ENCODE results near the gene SVIL. TPM values are rescaled to one million over a fixed set of nuclear protein-coding genes. Genes with fewer than 3 reads are reported as not detected.
"Not testable (repeated sequence)": the region's sequence is repeated elsewhere in the genome, so short reads cannot be mapped to it uniquely, and the experiment has no call there.

The SVIL gene
- total RNA-seq, 1 donor from 2014 or later, result 79.6 TPM

DNA sequence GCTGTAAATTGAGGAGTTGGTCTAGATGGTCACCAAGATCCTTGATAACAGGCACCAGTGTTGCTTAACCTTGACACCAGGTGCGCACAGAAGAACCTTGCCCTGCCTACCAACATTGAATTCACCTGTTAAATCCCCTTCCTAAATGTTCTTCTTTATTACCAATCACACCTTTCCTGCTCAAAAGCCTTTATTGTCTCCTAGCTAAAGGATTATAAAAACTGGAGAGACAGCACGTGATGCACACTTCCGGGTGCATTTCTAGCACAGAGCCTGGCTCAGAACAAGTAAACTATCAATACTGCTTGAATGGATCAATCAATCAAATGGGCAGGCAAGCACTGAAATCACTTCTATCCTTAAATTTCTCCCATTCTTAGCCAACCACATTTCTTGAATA is 56.3 kb downstream of the SVIL start:
- no peak for DNase-seq (ENCODE audit: low read depth in 2 of 2)

GRCh38 chr10:29576681-29577080 is 58.1 kb downstream of the SVIL start:
- DNase-seq (ENCODE audit: low read depth in 2 of 2), result peak in 1 of 2 donors; percentile 27

DNA sequence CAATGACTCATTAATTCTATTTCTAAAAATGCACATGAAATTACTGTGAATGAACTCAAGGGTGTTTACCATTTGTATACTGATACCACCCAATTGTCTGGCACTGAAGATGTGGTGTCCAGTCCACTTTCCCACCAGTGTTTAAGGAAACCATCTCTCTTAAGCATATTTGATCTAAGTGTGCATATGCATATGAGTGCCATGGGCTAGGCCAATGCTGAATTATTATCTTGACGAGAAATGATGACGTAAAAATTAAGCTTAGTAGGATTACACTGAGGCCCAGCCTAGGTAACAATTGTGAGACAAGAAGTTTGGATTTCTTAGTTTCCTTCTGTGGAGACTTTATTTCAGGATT is 59.7 kb downstream of the SVIL start:
- no peak for DNase-seq (ENCODE audit: low read depth in 2 of 2)

DNA sequence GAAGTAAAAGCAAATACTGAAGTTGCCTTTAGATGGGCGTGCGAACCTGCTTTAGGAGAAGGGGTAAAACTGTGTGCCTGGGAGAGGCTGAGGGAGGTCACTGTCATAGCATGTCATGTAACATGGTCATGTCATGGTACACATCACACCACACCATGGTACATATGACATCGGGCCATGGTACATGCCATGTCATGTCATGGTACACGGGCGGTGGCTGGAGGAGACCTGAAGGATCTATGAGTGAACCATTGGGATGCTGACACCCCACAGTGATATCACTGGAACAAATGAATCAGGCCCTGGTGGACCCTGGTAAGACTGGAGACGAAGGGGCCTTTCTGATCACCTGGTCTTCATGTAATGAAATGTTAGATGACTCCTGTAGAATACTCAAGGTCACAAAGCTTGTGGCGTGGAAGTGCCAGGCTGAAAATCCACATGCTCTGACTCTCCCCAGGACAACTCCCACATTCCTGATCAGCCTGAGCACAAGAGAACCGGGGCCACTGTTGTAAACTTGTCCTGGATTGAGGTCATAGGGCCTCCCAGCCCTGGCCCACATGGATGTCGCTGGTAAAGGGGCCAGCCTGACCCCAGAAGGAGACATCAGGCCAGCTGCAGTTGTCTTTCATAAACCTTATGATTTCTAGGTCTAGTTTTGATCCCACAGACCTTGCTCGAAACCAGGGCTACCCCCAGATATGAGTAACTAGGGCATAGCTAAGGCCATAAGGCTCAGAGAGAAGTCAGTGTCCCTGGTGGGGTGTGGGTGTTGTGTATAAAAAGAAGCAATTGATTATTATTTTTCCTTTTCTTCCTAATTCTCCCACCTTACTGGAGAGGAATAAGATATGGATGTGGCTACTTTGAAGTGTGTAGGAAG is 60.3 kb downstream of the SVIL start:
- DNase-seq (ENCODE audit: low read depth in 2 of 2), result not testable (repeated sequence)

DNA sequence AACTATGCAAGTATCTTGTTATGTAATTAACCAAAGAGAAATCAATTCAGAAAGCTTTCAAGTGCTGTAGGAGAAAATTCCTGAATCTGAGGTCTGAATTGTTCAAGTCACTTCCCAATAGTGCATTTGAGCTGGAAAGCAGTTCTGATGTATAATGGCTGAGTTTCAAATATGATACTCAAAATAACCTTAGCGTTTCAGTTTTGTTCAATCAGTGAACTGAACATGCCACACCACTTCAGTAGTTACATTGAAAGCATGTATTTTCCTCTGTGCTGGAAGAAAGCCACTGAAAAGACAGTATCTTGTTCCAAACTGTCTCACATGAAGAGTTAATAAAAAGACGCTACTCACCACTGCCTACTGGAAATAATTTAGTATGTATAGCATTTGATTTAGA is 64.5 kb downstream of the SVIL start:
- DNase-seq (ENCODE audit: low read depth in 2 of 2), result not testable (repeated sequence)

DNA sequence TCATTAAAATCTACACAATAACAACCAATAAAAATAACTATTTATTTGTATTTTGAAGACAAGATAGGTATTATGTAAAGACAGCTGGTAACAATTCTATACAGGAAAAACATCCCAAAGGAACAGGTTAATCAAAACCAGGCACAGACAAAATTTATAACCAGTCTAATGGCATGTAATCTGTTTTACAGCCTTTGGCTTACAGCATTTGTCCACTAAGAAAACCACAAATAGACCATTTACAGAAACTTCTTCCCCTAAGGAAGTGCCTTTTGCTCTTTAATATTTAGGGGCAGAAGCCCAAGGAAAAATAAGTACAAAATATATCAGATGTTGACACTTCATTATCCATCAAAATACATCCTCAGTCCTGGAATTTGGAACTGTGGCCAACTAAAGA is 65.0 kb downstream of the SVIL start:
- no peak for DNase-seq (ENCODE audit: low read depth in 2 of 2)

DNA sequence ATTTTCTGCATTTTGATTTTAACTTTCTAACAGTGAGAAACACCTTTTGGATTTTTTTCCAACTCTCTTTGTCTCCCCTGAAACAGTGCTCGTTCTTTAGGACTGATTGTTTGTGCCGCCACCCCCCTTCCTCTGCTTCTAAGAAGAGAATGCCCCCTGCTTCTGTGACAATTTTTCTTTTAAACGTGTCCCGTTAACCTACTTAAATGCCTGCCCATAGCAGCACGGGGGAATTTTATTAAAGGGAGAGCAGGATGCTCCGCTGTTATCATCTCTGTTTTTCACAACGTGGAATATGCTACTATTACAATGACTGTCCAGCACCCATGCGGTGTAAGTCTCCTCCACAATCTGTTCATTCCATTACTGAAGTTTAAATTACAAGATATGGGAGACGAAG is 67.8 kb downstream of the SVIL start:
- DNase-seq (ENCODE audit: low read depth in 2 of 2), result no peak

- DNase-seq (ENCODE audit: low read depth in 2 of 2), result not testable (repeated sequence)
Observed at GRCh38 chr10:29566209-29566608, 68.6 kb downstream of the SVIL start.

- no peak for DNase-seq (ENCODE audit: low read depth in 2 of 2)
Observed at GRCh38 chr10:29563420-29564035, 71.2 kb downstream of the SVIL start.

- DNase-seq (ENCODE audit: low read depth in 2 of 2), result not testable (repeated sequence)
Observed at GRCh38 chr10:29563006-29563405, 71.8 kb downstream of the SVIL start.

DNA sequence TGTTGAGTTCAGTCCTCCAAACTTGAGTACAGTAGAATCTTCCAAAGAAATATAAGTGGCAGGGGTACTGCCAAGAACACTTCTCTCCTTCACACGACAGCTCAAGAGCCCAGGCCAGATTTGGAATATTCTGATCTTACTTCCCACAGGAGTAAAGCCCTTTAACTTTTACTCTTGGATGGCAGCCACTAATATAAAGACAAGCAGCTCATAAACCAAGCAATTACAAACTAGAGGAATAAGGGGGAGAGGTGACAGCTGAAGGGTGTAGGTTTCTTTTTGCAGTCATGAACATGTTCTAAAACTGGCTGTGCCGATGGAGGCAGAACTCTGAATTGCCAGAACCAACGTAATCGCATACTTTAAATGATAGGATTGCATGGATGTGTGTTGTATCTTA is 74.8 kb downstream of the SVIL start:
- no peak for DNase-seq (ENCODE audit: low read depth in 2 of 2)

- DNase-seq (ENCODE audit: low read depth in 2 of 2), result no peak
Observed at GRCh38 chr10:29557665-29558064, 77.1 kb downstream of the SVIL start.

GRCh38 chr10:29555746-29556481 is 78.9 kb downstream of the SVIL start:
- peak; percentile 31 to 84 for DNase-seq (ENCODE audit: low read depth in 2 of 2)

DNA sequence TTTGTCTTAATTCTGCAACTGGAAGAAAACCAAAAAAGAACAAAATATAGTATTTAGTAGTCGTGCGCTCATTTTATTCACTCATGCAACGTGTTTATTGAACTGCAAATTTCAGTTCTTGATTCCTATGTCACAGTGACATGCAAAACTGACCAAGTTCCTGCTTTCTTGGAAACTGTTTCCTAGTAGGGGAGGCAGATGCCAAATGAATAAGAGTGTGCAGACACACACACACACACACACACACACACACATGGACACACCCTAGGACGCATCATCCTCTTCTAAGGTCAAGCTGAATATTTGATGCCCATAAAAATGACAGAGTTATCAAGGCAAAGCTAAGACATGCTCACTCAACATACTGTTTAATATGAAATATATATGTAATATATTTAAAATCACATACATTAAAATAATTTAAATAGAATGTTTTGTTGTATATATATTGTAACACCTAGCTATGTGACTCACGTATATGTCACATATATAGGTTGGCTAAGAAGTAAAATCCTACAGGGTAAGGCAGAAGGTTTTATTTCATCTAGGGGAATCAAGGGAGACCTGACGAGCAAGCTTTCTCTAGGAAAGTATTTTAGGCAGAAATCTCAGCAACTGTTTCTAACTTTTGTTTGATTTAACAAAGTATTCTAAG is 79.6 kb downstream of the SVIL start:
- no peak for DNase-seq (ENCODE audit: low read depth in 2 of 2)

DNA sequence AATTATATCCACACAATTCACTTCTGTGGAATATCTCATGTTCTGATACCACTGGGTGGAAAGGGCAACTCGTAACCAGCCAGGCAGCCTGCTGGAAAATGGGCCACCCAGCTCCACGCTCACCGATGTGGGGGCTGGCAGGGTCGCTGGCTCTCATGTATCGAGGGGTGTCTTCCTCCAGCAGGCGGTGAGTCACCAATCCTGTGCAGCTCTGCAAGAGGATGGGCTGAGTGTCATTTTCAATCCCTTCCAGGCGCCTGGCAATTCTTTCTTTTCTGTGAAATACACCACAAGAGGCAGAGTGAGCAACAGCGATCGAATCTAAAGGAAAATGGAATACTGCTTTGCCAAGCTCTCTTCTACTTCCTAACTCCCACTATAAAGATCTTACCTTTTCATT is 80.1 kb downstream of the SVIL start:
- DNase-seq (ENCODE audit: low read depth in 2 of 2), result peak in 1 of 2 donors; percentile 35

GRCh38 chr10:29553544-29554250 is 81.1 kb downstream of the SVIL start:
- DNase-seq (ENCODE audit: low read depth in 2 of 2), result no peak

DNA sequence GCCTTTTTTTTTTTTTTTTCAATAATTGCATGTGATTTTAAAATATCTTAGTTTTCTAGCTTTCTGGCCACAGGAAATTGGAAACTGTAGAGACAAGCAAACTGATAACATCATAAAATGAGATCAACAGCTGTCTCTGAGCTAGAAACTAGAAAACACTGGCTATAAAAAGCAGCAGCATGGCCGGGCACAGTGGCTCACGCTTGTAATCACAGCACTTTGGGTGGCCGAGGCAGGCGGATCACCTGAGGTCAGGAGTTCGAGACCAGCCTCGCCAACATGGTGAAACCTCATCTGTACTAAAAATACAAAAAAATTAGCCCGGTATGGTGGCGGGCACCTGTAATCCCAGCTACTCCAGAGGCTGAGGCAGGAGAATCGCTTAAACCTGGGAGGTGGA is 81.7 kb downstream of the SVIL start:
- DNase-seq (ENCODE audit: low read depth in 2 of 2), result not testable (repeated sequence)

- not testable (repeated sequence) for DNase-seq (ENCODE audit: low read depth in 2 of 2)
Observed at GRCh38 chr10:29549493-29549892, 85.3 kb downstream of the SVIL start.

GRCh38 chr10:29546773-29547313 is 87.9 kb downstream of the SVIL start:
- DNase-seq (ENCODE audit: low read depth in 2 of 2), result no peak

DNA sequence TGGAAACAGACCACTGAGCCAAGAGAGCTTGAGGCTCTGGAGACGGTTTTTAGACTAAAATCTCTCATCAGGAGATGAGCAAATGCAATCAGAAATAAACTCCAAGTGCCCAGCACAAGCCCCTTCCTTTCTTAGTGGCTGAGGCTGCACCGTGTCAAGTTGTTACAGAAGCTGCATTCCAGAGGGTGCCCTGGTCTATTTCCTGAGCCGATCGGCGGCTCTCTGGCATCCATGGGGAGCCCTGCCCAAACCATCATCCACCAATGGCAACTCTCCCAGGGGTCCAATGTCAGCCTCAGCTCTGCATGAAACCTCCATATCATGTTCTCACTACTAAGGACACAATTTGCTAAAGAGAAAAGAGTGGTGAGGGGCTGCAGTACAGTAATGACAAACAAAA is 89.6 kb downstream of the SVIL start:
- DNase-seq (ENCODE audit: low read depth in 2 of 2), result no peak

GRCh38 chr10:29543715-29544114 is 91.1 kb downstream of the SVIL start:
- no peak for DNase-seq (ENCODE audit: low read depth in 2 of 2)
